Measurements from ENCODE around the gene DTX4. TPM values are rescaled to one million over a fixed set of nuclear protein-coding genes. Genes with fewer than 3 reads are reported as not detected.

DTX4 gene
- total RNA-seq, 1 experiment from 2014 or later = 4.9 TPM

- DNase-seq = no peak
- intact Hi-C loops (cut with micrococcal nuclease) = no loop called here
- Histone ChIP-seq H3K4me1 (ENCODE audit: insufficient read depth, low read length) (peaks cover under 1% of the 10 kb centered on the region; the same call in 1 of the 2 replicates), H3K9ac (ENCODE audit: low read length) (no peak overlapping the region), H3K27me3 (ENCODE audit: low read length) (peaks cover 38% of the 10 kb centered on the region), H3K36me3 (ENCODE audit: low read depth, low read length) (no peaks in the 10 kb centered on the region), H3K9me2 (replicated peaks; ENCODE audit: low read length) (no peaks in the 10 kb centered on the region), H3K4me3 (ENCODE audit: low read length) (no peak overlapping the region), H3F3A (ENCODE audit: low read length, unreplicated experiment) (no peaks in the 10 kb centered on the region), H3K9me3 (ENCODE audit: low read length) (no peaks in the 10 kb centered on the region), H2AFZ (ENCODE audit: low read length) (no peak overlapping the region), H4K20me1 (ENCODE audit: low read length) (no peaks in the 10 kb centered on the region), H3K27ac (ENCODE audit: low read length) (no peak overlapping the region), H3K4me2 (ENCODE audit: low read length) (no peak overlapping the region), H3K79me2 (ENCODE audit: low read length) (no peaks in the 10 kb centered on the region)
- ChIA-PET POLR2A (ENCODE audit: unreplicated experiment) (no interaction called here), CTCF (no interaction called here)
- TF ChIP-seq EZH2 (IDR thresholded peaks at IDR 0.05; ENCODE audit: low read length, unreplicated experiment) = no peak
- TF ChIP-seq EZH2phosphoT487 (IDR thresholded peaks at IDR 0.05; ENCODE audit: borderline replicate concordance, low read length) = no peak
- TF ChIP-seq CTCF (conservative IDR thresholded peaks at IDR 0.05; ENCODE audit: low read depth, low read length) = no peak
- no TSS peak for BruUV-seq (replicated peaks)
- ATAC-seq = no peak
Measured at GRCh38 chr11:59253001-59253400, 81.1 kb downstream of the DTX4 start.

- ChIA-PET CTCF (no interaction called here), POLR2A (ENCODE audit: unreplicated experiment) (no interaction called here)
- peaks cover 33% of the 10 kb centered on the region for H3K27me3 ChIP-seq (ENCODE audit: low read length)
- no peaks in the 10 kb centered on the region for H3K9me3 ChIP-seq (ENCODE audit: low read length)
- H3K9ac ChIP-seq (ENCODE audit: low read length) = no peak overlapping the region
- no peaks in the 10 kb centered on the region for H4K20me1 ChIP-seq (ENCODE audit: low read length)
- intact Hi-C loops (cut with micrococcal nuclease) = no loop called here
- no peaks in the 10 kb centered on the region for H3F3A ChIP-seq (ENCODE audit: low read length, unreplicated experiment)
- TF ChIP-seq EZH2 (IDR thresholded peaks at IDR 0.05; ENCODE audit: low read length, unreplicated experiment) (no peak), EZH2phosphoT487 (IDR thresholded peaks at IDR 0.05; ENCODE audit: borderline replicate concordance, low read length) (no peak), CTCF (conservative IDR thresholded peaks at IDR 0.05; ENCODE audit: low read depth, low read length) (no peak)
- no peaks in the 10 kb centered on the region for H3K4me1 ChIP-seq (ENCODE audit: insufficient read depth, low read length)
- H3K9me2 ChIP-seq (replicated peaks; ENCODE audit: low read length) = no peaks in the 10 kb centered on the region
- no peak overlapping the region for H2AFZ ChIP-seq (ENCODE audit: low read length)
- H3K79me2 ChIP-seq (ENCODE audit: low read length) = no peaks in the 10 kb centered on the region
- H3K27ac ChIP-seq (ENCODE audit: low read length) = no peak overlapping the region
- no peak for ATAC-seq
- no peak overlapping the region for H3K4me2 ChIP-seq (ENCODE audit: low read length)
- DNase-seq = no peak
- BruUV-seq (replicated peaks) = no TSS peak
- H3K4me3 ChIP-seq (ENCODE audit: low read length) = no peak overlapping the region
- no peaks in the 10 kb centered on the region for H3K36me3 ChIP-seq (ENCODE audit: low read depth, low read length)
Measured at GRCh38 chr11:59254286-59254685, 82.4 kb downstream of the DTX4 start.

GRCh38 chr11:59255281-59255680 lies 83.3 kb downstream of the DTX4 start:
- Histone ChIP-seq H3K4me1 (ENCODE audit: insufficient read depth, low read length) (no peaks in the 10 kb centered on the region), H3K4me3 (ENCODE audit: low read length) (no peak overlapping the region), H3K27me3 (ENCODE audit: low read length) (peaks cover 27% of the 10 kb centered on the region), H3F3A (ENCODE audit: low read length, unreplicated experiment) (no peaks in the 10 kb centered on the region), H3K9me2 (replicated peaks; ENCODE audit: low read length) (no peaks in the 10 kb centered on the region), H3K4me2 (ENCODE audit: low read length) (no peak overlapping the region), H3K9me3 (ENCODE audit: low read length) (no peaks in the 10 kb centered on the region), H3K9ac (ENCODE audit: low read length) (no peak overlapping the region), H4K20me1 (ENCODE audit: low read length) (no peaks in the 10 kb centered on the region), H3K27ac (ENCODE audit: low read length) (no peak overlapping the region), H3K36me3 (ENCODE audit: low read depth, low read length) (no peaks in the 10 kb centered on the region), H3K79me2 (ENCODE audit: low read length) (no peaks in the 10 kb centered on the region), H2AFZ (ENCODE audit: low read length) (no peak overlapping the region)
- TF ChIP-seq EZH2 (IDR thresholded peaks at IDR 0.05; ENCODE audit: low read length, unreplicated experiment) (no peak), CTCF (conservative IDR thresholded peaks at IDR 0.05; ENCODE audit: low read depth, low read length) (no peak), EZH2phosphoT487 (IDR thresholded peaks at IDR 0.05; ENCODE audit: borderline replicate concordance, low read length) (no peak)
- intact Hi-C loops (cut with micrococcal nuclease) = no loop called here
- no peak for ATAC-seq
- ChIA-PET POLR2A (ENCODE audit: unreplicated experiment) (no interaction called here), CTCF (no interaction called here)
- DNase-seq = peak; percentile 18
- no TSS peak for BruUV-seq (replicated peaks)

Other genes starting within 250 kb of the DTX4 start
- not detected in 2 replicates for gene GLYATL1, start 232.6 kb upstream of the DTX4 start, total RNA-seq (2014; rRNA removed)
- gene GLYATL1B, start 85.8 kb upstream of the DTX4 start, total RNA-seq (2014; rRNA removed) = not detected in 2 replicates
- gene FAM111B, start 64.9 kb upstream of the DTX4 start, total RNA-seq (2014; rRNA removed) = 22.5 and 26.7 TPM in 2 replicates
- gene FAM111A, start 29.3 kb upstream of the DTX4 start, total RNA-seq (2014; rRNA removed) = 38.9 and 49.2 TPM in 2 replicates
- gene MPEG1, start 40.8 kb downstream of the DTX4 start, total RNA-seq (2014; rRNA removed) = not detected in 2 replicates
- not detected in 2 replicates for gene OR5AN1, start 186.8 kb downstream of the DTX4 start, total RNA-seq (2014; rRNA removed)